Fibroblast of lung (primary cell): Measurements from ENCODE around the gene CRACR2B. TPM values are rescaled to one million over a fixed set of nuclear protein-coding genes. Genes with fewer than 3 reads are reported as not detected.

Experiments
- DNase-seq, 2 donors: peaks; one replicate each; pipeline versions ENCODE4 v3.0.0 to v3.0.0-alpha.2; 2010; ENCODE audit warnings: low read depth in 2 of 2
- H2AFZ ChIP-seq: 2 replicates; pipeline ENCODE4 v1.5.1; 2012; ENCODE audit warnings: low read length, control low read depth, inconsistent platforms
- H3K27ac ChIP-seq: 2 replicates; pipeline ENCODE4 v1.5.1; 2011; ENCODE audit warnings: low read length, control low read depth; ENCODE audit not compliant: insufficient read depth
- H3K27me3 ChIP-seq: 2 replicates; pipeline ENCODE4 v1.5.1; 2011; ENCODE audit warnings: mild to moderate bottlenecking, low read length; ENCODE audit not compliant: control insufficient read depth, insufficient read depth
- H3K36me3 ChIP-seq: 2 replicates; pipeline ENCODE4 v1.5.1; 2011; ENCODE audit warnings: low read length; ENCODE audit not compliant: control insufficient read depth, insufficient read depth
- H3K4me1 ChIP-seq: 2 replicates; pipeline ENCODE4 v1.5.1; 2011; ENCODE audit warnings: low read length; ENCODE audit not compliant: control insufficient read depth, insufficient read depth; ENCODE audit errors: extremely low read depth
- H3K4me2 ChIP-seq: 2 replicates; pipeline ENCODE4 v1.5.1; 2011; ENCODE audit warnings: low read length, control low read depth; ENCODE audit not compliant: insufficient read depth; ENCODE audit errors: extremely low read depth
- H3K4me3 ChIP-seq, 4 experiments: fragments of 200-600 bp in 1 of 4; sonication (generic) in 1 of 4; replicated peaks in 1 of 4; 2 replicates each; pipeline ENCODE4 v1.5.1; 2011 to 2016; ENCODE audit warnings: low read length in 4 of 4, low read depth in 3 of 4, mild to moderate bottlenecking in 3 of 4, control low read depth in 2 of 4, inconsistent platforms in 1 of 4, mixed read lengths in 1 of 4; ENCODE audit not compliant: insufficient read depth in 1 of 4; ENCODE audit errors: control extremely low read depth in 1 of 4
- H3K79me2 ChIP-seq: 2 replicates; pipeline ENCODE4 v1.5.1; 2012; ENCODE audit warnings: mild to moderate bottlenecking, low read length, inconsistent platforms; ENCODE audit not compliant: control insufficient read depth, insufficient read depth
- H3K9ac ChIP-seq: 2 replicates; pipeline ENCODE4 v1.5.1; 2011; ENCODE audit warnings: mild to moderate bottlenecking, low read length, control low read depth; ENCODE audit not compliant: insufficient read depth
- H3K9me3 ChIP-seq: 2 replicates; pipeline ENCODE4 v1.5.1; 2012; ENCODE audit warnings: low read depth, low read length; ENCODE audit not compliant: control insufficient read depth, insufficient read depth
- H4K20me1 ChIP-seq: 2 replicates; pipeline ENCODE4 v1.5.1; 2011; ENCODE audit warnings: low read length; ENCODE audit not compliant: control insufficient read depth, insufficient read depth; ENCODE audit errors: extremely low read depth
- CTCF ChIP-seq, 2 donors: IDR thresholded peaks in 1 of 2; conservative IDR thresholded peaks in 1 of 2; 1 replicate in 1 of 2; 2 replicates in 1 of 2; pipeline ENCODE4 v1.5.1; 2011 to 2012; ENCODE audit warnings: low read length in 2 of 2, control low read depth in 1 of 2, inconsistent platforms in 1 of 2, low read depth in 1 of 2, mild to moderate bottlenecking in 1 of 2
- EZH2 ChIP-seq: IDR thresholded peaks from 2 replicates; pipeline ENCODE4 v1.5.1; 2012; ENCODE audit warnings: low read length, control low read depth, mild to moderate bottlenecking; ENCODE audit errors: missing control alignments
- polyA plus RNA-seq, 2 donors: library from polyadenylated mRNA; depleted of rRNA in 1 of 2; stranded (reverse) in 1 of 2; unstranded in 1 of 2; fragments of >200 nt; gene quantifications; 2 replicates each; pipeline ENCODE4 v1.2.1, GENCODE V29; 2011 to 2012; ENCODE audit warnings: missing spikeins in 1 of 2
- total RNA-seq: library from RNA; depleted of rRNA; stranded (reverse); fragments of >200 nt; gene quantifications from 2 replicates; pipeline ENCODE4 v1.2.1, GENCODE V29; 2014

Gene CRACR2B
- total and polyA plus RNA-seq, 2 donors (not counting 1 experiment from before 2014, with no cell fraction given), result 0.11 to 0.66 TPM

DNA sequence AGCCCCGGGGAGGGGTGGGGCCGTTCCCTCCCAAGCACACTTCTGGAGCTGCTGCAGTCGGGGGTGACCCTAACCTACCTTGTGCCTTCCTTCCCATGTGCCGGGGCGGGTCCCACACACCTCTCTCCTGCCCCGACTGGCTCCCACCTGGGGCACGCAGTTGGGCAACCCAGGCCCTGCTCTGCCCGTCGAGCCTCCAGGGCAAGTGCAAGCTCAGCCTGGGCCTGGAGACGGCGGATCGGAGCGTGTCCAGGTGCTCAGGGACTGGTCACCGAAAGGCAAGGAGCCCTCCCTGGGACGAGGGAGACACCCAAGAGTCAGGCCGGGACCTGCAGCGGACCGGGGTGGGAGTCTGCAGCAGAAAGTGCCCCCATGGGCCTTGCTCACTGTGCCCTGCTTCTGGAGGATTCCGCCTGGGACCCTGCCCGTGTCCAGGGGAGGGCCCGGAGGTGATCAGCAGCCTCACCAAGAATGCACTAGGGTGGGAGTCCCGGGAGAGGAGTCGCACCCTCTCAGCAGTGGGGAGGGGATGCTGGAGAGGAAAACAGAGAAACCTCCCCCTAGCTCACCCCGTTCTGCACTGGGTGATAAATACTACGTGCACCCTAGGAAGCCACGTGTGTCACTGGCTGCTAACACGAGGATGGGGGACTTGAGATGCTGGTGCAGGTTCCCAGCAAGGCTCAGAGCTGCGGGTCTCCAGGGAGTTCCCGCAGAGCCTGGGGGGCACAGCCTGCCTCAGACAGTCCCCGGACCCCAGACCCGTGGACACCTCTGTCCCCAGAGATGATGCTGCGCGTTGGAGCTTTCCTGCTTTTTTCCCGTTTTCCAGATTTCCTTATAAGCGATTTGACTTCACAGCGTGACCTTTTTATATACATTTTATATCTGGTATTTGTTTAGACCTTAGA lies 45.2 kb upstream of the CRACR2B start:
- TF ChIP-seq EZH2 (no peak), CTCF (conservative IDR thresholded peaks at IDR 0.05 in 1 of 2, IDR thresholded peaks at IDR 0.05 in 1 of 2; ENCODE audit: low read depth in 1 of 2, low read length in 2 of 2) (no peak)
- H3K36me3 ChIP-seq, result peaks cover 8% of the 10 kb centered on the region
- DNase-seq, result no peak
- no peak overlapping the region for H3K4me3 ChIP-seq
- H2AFZ ChIP-seq, result no peak overlapping the region
- H3K9me3 ChIP-seq, result no peaks in the 10 kb centered on the region
- H3K79me2 ChIP-seq, result peaks cover 13% of the 10 kb centered on the region
- peaks cover 4% of the 10 kb centered on the region for H3K4me1 ChIP-seq
- peak overlapping the region; percentile 76 for H3K4me2 ChIP-seq
- no peak overlapping the region for H3K27ac ChIP-seq
- no peak overlapping the region for H3K9ac ChIP-seq
- H3K27me3 ChIP-seq, result no peaks in the 10 kb centered on the region
- H4K20me1 ChIP-seq, result no peaks in the 10 kb centered on the region

GRCh38 chr11:783581-784015 lies 44.1 kb upstream of the CRACR2B start:
- H3K9ac ChIP-seq, result no peak overlapping the region
- DNase-seq, result peak; percentile 81 to 91
- peaks cover 4% of the 10 kb centered on the region for H3K4me1 ChIP-seq
- TF ChIP-seq EZH2 (no peak), CTCF (conservative IDR thresholded peaks at IDR 0.05 in 1 of 2, IDR thresholded peaks at IDR 0.05 in 1 of 2; ENCODE audit: low read depth in 1 of 2, low read length in 2 of 2) (peak; percentile 75 to 91)
- peaks cover 4% of the 10 kb centered on the region for H3K79me2 ChIP-seq
- peaks cover 8% of the 10 kb centered on the region for H3K36me3 ChIP-seq
- H3K4me3 ChIP-seq, result peak overlapping the region in 1 of 4 experiments; percentile 27
- H2AFZ ChIP-seq, result no peak overlapping the region
- H4K20me1 ChIP-seq, result no peaks in the 10 kb centered on the region
- H3K9me3 ChIP-seq, result no peaks in the 10 kb centered on the region
- H3K27ac ChIP-seq, result peak overlapping the region; percentile 51
- H3K4me2 ChIP-seq, result peak overlapping the region; percentile 76
- no peaks in the 10 kb centered on the region for H3K27me3 ChIP-seq

DNA sequence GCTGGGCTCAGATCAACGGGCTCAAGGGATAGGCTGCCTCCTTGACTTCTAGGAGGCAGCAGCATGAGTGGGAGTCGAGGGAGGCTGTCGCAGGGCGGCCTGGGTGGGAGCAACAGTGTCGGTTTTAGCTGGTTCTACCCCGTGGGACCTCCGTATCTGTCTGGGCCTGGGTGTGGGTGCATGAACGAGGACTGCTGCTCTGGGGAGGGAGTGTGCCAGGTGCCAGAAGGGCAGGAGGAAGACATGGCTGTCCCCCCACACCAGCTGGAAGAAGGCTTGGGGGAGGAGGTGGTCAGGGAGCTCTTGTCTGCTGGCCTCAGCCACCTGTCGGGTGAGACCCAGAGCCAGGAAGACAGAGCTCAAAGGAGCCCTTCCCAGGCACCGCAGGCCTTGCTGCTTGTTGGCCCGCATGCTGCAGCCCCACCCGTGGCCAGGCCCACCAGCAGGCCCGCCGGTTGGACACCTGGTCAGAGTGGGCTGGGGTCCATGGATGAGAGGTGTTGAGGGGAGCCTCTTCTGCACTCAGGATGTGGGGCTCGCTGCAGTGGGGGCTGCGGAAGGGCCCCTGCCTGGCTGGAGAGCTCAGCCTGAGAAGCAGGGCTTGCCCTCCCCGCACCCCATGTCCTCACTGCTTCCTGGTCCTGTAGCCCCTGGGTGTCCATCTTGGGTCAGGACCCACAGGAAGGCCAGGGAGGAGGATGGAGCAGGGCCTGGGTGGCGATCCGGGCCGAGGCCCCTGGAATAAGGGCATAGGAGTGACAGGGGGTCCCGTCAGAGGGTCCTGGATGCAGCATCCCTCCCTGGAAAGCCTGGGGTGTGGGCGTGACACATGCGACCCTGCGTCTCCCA lies 41.3 kb upstream of the CRACR2B start:
- Histone ChIP-seq H3K9me3 (no peaks in the 10 kb centered on the region), H3K36me3 (peaks cover 3% of the 10 kb centered on the region), H3K79me2 (no peaks in the 10 kb centered on the region), H3K9ac (no peak overlapping the region), H4K20me1 (no peaks in the 10 kb centered on the region), H3K4me2 (no peak overlapping the region), H3K4me1 (peaks cover 4% of the 10 kb centered on the region), H2AFZ (no peak overlapping the region), H3K4me3 (no peak overlapping the region), H3K27me3 (no peaks in the 10 kb centered on the region), H3K27ac (no peak overlapping the region)
- TF ChIP-seq CTCF (conservative IDR thresholded peaks at IDR 0.05 in 1 of 2, IDR thresholded peaks at IDR 0.05 in 1 of 2; ENCODE audit: low read depth in 1 of 2, low read length in 2 of 2) (no peak), EZH2 (no peak)
- no peak for DNase-seq
